Left ventricle myocardium inferior (tissue), 1 donor: ENCODE results near the gene WDR82. TPM values are rescaled to one million over a fixed set of nuclear protein-coding genes. Genes with fewer than 3 reads are reported as not detected.

Experiments used
- DNase-seq: peaks from one replicate; pipeline ENCODE4 v3.0.0-alpha.2; 2020
- H3K27ac ChIP-seq: fragments of 200-600 bp; replicated peaks from 2 replicates; pipeline ENCODE4 v1.8.0; 2021
- H3K27me3 ChIP-seq: fragments of 200-600 bp; 2 replicates; pipeline ENCODE4 v1.8.0; 2021; ENCODE audit warnings: low read depth
- H3K36me3 ChIP-seq: fragments of 200-600 bp; 2 replicates; pipeline ENCODE4 v1.8.0; 2021
- H3K4me1 ChIP-seq: fragments of 200-600 bp; 2 replicates; pipeline ENCODE4 v1.8.0; 2021
- H3K4me3 ChIP-seq: fragments of 200-600 bp; 2 replicates; pipeline ENCODE4 v1.8.0; 2021; ENCODE audit warnings: mild to moderate bottlenecking, moderate library complexity
- H3K9me3 ChIP-seq: fragments of 200-600 bp; replicated peaks from 2 replicates; pipeline ENCODE4 v1.8.0; 2021
- intact Hi-C: fragments of 100-400 bp; cut with micrococcal nuclease; formaldehyde crosslinking; loops from one replicate; pipeline ENCODE4 v1.11.0; 2022
- total RNA-seq: library from RNA; stranded (reverse); fragmentation: NEBNext Ultra II Directional; extraction: Animal tissue kit (Norgen Biotek cat#: 25700); gene quantifications from one replicate; pipeline ENCODE4 v1.2.1, GENCODE V29; 2021
- TF ChIP-seq, protein P1 (sequence below): fragments of 200-600 bp; IDR thresholded peaks from 2 replicates; pipeline ENCODE4 v1.8.0; 2021; ENCODE audit warnings: antibody characterized with exemption, mild to moderate bottlenecking, borderline replicate concordance
- donor health status: DM: no; HTN: yes; CAD: no; lungs with severe emphysema.

Gene WDR82
- total RNA-seq, 1 donor from 2014 or later = 61.6 TPM

DNA sequence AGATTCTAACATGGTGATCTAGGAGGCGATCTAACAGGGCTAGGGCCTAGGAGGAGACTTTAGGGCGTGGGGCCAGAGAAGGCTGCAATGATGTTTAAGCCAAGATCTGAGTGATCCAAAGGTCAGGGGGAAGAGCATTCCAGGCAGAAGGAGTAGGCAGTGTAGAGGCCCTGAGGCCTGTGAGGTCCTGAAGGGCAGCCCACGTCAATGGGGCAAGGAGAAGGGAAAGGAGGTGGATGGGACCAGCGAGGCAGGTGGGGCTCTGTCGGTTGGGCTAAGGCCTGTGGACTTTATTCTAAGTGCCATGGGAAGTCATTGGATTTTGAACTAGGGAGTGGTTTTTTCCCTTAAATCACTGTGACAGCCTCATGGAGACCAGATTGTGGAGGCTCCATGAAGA, 27.5 kb upstream of the WDR82 start:
- TF ChIP-seq, protein P1, sequence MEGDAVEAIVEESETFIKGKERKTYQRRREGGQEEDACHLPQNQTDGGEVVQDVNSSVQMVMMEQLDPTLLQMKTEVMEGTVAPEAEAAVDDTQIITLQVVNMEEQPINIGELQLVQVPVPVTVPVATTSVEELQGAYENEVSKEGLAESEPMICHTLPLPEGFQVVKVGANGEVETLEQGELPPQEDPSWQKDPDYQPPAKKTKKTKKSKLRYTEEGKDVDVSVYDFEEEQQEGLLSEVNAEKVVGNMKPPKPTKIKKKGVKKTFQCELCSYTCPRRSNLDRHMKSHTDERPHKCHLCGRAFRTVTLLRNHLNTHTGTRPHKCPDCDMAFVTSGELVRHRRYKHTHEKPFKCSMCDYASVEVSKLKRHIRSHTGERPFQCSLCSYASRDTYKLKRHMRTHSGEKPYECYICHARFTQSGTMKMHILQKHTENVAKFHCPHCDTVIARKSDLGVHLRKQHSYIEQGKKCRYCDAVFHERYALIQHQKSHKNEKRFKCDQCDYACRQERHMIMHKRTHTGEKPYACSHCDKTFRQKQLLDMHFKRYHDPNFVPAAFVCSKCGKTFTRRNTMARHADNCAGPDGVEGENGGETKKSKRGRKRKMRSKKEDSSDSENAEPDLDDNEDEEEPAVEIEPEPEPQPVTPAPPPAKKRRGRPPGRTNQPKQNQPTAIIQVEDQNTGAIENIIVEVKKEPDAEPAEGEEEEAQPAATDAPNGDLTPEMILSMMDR = no peak
- intact Hi-C loops = no loop called here
- Histone ChIP-seq H3K4me3 (no peak overlapping the region), H3K4me1 (no peaks in the 10 kb centered on the region), H3K27me3 (no peaks in the 10 kb centered on the region), H3K36me3 (no peaks in the 10 kb centered on the region), H3K27ac (no peak overlapping the region), H3K9me3 (no peaks in the 10 kb centered on the region)
- DNase-seq = no peak

DNA sequence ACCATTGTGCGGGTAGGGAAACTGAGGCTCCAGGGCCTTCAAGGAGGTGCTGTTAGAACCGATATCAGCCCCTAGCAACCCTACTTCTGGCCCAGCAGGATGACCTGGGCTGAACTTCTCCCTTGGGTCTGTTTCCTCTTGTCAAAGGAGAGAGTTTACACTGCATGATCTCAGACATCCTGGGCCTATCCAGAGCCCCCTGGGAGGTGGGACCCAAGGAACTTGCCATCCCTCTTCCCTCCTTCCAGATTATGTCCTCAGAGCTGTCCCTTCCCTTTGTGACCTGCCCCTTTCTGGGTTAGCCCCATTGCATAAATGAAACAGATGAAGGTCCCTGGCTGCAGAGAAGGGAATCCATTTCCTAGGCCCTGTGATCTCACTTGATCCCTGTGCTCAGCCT, 25.4 kb upstream of the WDR82 start:
- DNase-seq = no peak
- H3K27ac ChIP-seq = no peak overlapping the region
- H3K9me3 ChIP-seq = no peaks in the 10 kb centered on the region
- TF ChIP-seq, protein P1 = no peak
- H3K4me3 ChIP-seq = no peak overlapping the region
- H3K27me3 ChIP-seq = no peaks in the 10 kb centered on the region
- intact Hi-C loops = no loop called here
- no peaks in the 10 kb centered on the region for H3K36me3 ChIP-seq
- peaks cover 17% of the 10 kb centered on the region for H3K4me1 ChIP-seq

DNA sequence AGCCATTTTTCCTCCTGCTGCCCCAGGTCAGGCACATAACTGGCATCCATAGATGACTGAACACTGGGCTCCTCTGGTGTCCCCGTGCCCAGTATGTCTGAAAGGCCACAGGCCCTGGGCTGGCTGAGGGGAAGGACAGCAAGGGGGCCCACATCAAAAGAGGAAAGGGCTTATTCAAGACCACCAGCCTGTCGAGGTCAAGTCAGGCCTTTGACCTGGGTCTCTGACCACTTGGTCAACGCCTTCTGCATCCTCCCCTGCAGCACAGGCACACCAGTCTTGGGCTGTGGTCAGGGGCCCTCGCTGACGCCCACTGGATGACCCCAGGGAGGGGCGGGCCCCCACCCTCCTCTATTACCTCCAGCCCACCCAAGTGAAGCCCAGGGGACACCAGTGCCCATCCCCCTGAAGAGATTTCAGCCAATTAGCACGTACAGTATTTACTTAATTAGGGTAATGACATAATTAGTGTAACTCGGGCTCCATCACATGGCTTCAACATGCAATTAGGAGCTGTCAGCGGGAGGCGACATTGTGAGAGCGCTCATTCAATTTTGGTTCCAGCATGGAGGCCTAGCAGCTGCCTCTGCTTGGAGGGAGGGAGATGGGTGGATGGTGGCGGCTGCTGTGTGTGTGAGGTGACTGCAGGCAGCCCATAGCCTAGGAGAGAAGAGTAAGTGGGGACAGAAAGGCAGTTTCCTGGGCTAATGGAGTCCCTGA, 24.1 kb upstream of the WDR82 start:
- Histone ChIP-seq H3K9me3 (no peaks in the 10 kb centered on the region), H3K27me3 (no peaks in the 10 kb centered on the region), H3K4me3 (no peak overlapping the region), H3K36me3 (no peaks in the 10 kb centered on the region), H3K4me1 (peaks cover 28% of the 10 kb centered on the region), H3K27ac (no peak overlapping the region)
- DNase-seq = no peak
- intact Hi-C loops = no loop called here
- TF ChIP-seq, protein P1 = no peak

DNA sequence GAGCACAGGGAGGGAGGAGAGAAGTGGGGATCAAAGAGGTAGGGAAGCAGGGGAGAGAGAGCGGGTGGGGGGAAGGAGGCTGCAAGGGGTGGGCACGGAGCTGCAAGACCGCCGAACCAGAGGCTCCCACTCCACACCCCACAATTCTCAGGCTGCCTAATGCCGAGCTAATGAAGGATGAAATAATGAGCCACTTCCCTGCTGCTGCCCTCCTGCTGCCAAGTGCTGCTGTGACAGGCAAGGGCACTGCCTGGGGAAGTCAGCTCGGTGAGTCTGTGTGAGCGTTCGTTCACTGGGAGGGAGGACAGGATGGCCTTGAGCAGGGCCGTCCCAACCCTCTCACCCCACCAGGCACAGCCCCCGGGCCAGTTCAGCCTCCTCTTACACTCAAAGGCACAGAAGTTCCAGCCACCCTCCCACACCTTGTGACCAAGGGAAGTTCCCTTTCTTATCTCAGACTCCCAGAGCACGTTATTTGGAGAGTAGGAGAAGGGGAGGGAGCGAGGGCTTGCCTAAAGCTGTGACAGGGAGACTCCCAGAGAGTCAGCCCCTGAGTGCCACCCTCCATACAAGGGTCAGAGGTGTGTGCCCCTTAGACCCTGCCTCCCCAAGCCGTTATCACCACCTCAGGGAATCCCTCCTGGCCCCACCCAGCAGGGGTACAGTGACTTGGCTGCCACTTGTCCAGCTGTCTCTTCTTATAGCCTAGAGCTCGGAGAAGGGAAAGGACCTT, 21.6 kb upstream of the WDR82 start:
- Histone ChIP-seq H3K27ac (peak overlapping the region; percentile 79), H3K9me3 (no peaks in the 10 kb centered on the region), H3K27me3 (no peaks in the 10 kb centered on the region), H3K4me1 (peaks cover 28% of the 10 kb centered on the region), H3K36me3 (no peaks in the 10 kb centered on the region), H3K4me3 (peak overlapping the region; percentile 30)
- TF ChIP-seq, protein P1 = peak; percentile 45
- DNase-seq = peak; percentile 55
- intact Hi-C loops = no loop called here

DNA sequence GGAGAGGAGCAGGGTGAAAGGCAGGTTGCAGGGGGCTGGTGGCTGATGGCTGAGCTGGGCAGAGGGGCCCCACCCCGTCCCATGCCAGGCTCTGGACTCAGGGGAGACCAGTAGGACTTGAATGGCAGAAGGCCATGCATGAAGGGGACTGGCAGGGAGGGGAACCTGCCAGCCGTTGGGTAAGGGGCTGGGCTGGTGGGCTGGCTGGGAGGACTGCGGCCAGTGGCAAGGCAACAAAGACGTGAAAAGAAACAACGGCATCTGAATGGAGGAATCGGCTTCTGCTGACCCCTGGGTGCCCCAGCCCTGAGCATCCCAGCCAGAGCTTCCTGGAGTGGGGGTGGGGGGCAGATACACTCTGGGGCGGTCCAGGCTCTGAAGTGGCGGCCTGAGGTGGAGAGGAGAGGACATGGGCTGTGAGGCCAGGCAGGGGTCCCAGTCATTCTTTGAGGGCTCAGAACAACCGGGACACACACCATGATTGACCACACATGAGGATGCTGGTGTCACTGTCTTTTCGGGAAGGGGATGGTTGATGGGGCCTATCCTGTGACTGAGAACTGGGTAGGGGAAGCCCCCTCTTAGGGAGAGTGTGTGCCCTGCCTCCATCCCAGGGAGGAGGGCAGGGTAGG, 20.9 kb upstream of the WDR82 start:
- TF ChIP-seq, protein P1 = no peak
- peak overlapping the region; percentile 30 for H3K4me3 ChIP-seq
- H3K4me1 ChIP-seq = peaks cover 28% of the 10 kb centered on the region
- H3K36me3 ChIP-seq = no peaks in the 10 kb centered on the region
- H3K27me3 ChIP-seq = no peaks in the 10 kb centered on the region
- no peaks in the 10 kb centered on the region for H3K9me3 ChIP-seq
- peak overlapping the region; percentile 79 for H3K27ac ChIP-seq
- intact Hi-C loops = no loop called here
- DNase-seq = no peak
